HEK293T (cell line): ENCODE measurements around the gene GABRD.
"Not testable (repeated sequence)": the region's sequence is repeated elsewhere in the genome, so short reads cannot be mapped to it uniquely, and the experiment has no call there.

Experiments used
- CTCF ChIA-PET: fragments of 350-600 bp; formaldehyde crosslinking; extraction: SDS; loops from one replicate; lab custom pipeline; 2021; ENCODE audit warnings: antibody characterized with exemption, inconsistent platforms; lab: Yijun Ruan, JAX
- POLR2A ChIA-PET: fragments of 350-600 bp; formaldehyde crosslinking; extraction: SDS; loops from one replicate; lab custom pipeline; 2020; ENCODE audit warnings: antibody characterized with exemption, inconsistent platforms; lab: Yijun Ruan, JAX
- DNase-seq: peaks from one replicate; pipeline ENCODE4 v3.0.0; 2012; ENCODE audit warnings: mixed read lengths; ENCODE audit errors: extremely low spot score
- ARNT ChIP-seq: fragments of 450-650 bp; IDR thresholded peaks from 2 replicates; pipeline ENCODE4 v1.6.1; 2017; ENCODE audit warnings: mild to moderate bottlenecking
- BHLHE40 ChIP-seq: fragments of 450-650 bp; IDR thresholded peaks from 2 replicates; pipeline ENCODE4 v1.6.1; 2016; ENCODE audit warnings: mild to moderate bottlenecking, moderate library complexity, borderline replicate concordance
- CTBP1 ChIP-seq: fragments of 450-650 bp; IDR thresholded peaks from 2 replicates; pipeline ENCODE4 v1.6.1; 2016; ENCODE audit warnings: borderline replicate concordance
- ELF4 ChIP-seq: fragments of 450-650 bp; IDR thresholded peaks from 2 replicates; pipeline ENCODE4 v1.6.1; 2017; ENCODE audit warnings: antibody characterized with exemption
- FOXA1 ChIP-seq: fragments of 450-650 bp; IDR thresholded peaks from 2 replicates; pipeline ENCODE4 v1.6.1; 2016; ENCODE audit warnings: mild to moderate bottlenecking
- FOXK2 ChIP-seq: fragments of 450-650 bp; IDR thresholded peaks from 2 replicates; pipeline ENCODE4 v1.6.1; 2016; ENCODE audit warnings: mild to moderate bottlenecking
- FOXM1 ChIP-seq: fragments of 450-650 bp; IDR thresholded peaks from 2 replicates; pipeline ENCODE4 v1.6.1; 2017; ENCODE audit warnings: mild to moderate bottlenecking, borderline replicate concordance
- HDGF ChIP-seq: fragments of 450-650 bp; IDR thresholded peaks from 2 replicates; pipeline ENCODE4 v1.6.1; 2017; ENCODE audit warnings: antibody characterized with exemption, borderline replicate concordance
- L3MBTL2 ChIP-seq: fragments of 450-650 bp; conservative IDR thresholded peaks from 2 replicates; pipeline ENCODE4 v1.6.1; 2016; ENCODE audit warnings: mild to moderate bottlenecking
- LEF1 ChIP-seq: fragments of 450-650 bp; IDR thresholded peaks from 2 replicates; pipeline ENCODE4 v1.6.1; 2017; ENCODE audit warnings: mild to moderate bottlenecking, borderline replicate concordance
- NFRKB ChIP-seq: fragments of 450-650 bp; IDR thresholded peaks from 2 replicates; pipeline ENCODE4 v1.6.1; 2016; ENCODE audit warnings: mild to moderate bottlenecking, moderate library complexity
- SP1 ChIP-seq: fragments of 450-650 bp; IDR thresholded peaks from 2 replicates; pipeline ENCODE4 v1.6.1; 2017
- SUZ12 ChIP-seq: fragments of 450-650 bp; IDR thresholded peaks from 2 replicates; pipeline ENCODE4 v1.6.1; 2016; ENCODE audit warnings: mild to moderate bottlenecking
- TARDBP ChIP-seq: fragments of 450-650 bp; IDR thresholded peaks from 2 replicates; pipeline ENCODE4 v1.6.1; 2016
- ZNF384 ChIP-seq: fragments of 450-650 bp; IDR thresholded peaks from 2 replicates; pipeline ENCODE4 v1.6.1; 2016
- TF ChIP-seq, protein P1 (sequence below): fragments of 450-650 bp; IDR thresholded peaks from 2 replicates; pipeline ENCODE4 v1.6.1; 2016

The GABRD gene

DNA sequence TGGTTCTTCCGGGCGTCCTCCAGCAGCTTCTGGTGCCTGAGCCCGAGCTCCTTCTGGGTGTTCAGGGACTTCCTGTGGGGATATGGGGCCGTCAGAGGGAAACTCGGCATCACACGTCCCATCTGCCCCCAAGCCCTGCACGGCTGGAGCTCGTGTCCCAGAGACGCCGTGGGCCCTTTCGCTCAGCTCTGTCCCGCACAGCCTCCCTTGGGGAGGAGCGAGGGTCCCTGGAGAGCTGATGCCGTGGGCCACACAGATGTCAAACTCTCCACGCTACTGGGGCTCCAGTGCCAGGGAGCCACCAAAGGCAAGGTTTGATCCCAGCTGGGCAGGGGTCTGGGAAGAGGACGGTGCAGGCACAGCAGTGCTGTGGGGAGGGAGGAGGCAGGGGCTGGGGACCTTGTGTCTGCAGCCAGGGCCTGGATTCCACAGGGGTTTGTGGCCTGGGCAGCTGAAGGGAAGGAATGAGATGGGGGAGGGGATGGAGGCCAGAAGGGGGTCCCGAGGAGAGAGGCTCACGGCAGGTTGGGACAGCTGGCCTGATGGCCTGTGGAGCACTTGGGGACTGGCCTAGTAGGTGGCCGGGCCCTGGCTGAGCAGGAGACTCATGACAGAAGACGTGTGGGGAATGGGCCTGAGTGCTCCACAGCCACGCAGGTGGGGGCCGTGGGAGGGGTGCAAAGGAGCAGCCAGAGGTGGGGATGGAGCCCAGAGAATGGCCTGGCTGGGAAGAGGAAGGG, 46.0 kb upstream of the GABRD start:
- no peak for TF ChIP-seq ARNT
- TF ChIP-seq SP1, result no peak
- no peak for TF ChIP-seq L3MBTL2
- TF ChIP-seq TARDBP, result no peak
- TF ChIP-seq ZNF384, result no peak
- TF ChIP-seq, protein P1, sequence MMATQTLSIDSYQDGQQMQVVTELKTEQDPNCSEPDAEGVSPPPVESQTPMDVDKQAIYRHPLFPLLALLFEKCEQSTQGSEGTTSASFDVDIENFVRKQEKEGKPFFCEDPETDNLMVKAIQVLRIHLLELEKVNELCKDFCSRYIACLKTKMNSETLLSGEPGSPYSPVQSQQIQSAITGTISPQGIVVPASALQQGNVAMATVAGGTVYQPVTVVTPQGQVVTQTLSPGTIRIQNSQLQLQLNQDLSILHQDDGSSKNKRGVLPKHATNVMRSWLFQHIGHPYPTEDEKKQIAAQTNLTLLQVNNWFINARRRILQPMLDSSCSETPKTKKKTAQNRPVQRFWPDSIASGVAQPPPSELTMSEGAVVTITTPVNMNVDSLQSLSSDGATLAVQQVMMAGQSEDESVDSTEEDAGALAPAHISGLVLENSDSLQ, result no peak
- no peak for TF ChIP-seq ELF4
- TF ChIP-seq HDGF, result no peak
- TF ChIP-seq FOXK2, result no peak
- no peak for TF ChIP-seq FOXM1
- TF ChIP-seq LEF1, result no peak
- TF ChIP-seq BHLHE40, result no peak
- no peak for TF ChIP-seq NFRKB
- no peak for TF ChIP-seq FOXA1
- no peak for TF ChIP-seq SUZ12
- TF ChIP-seq CTBP1, result no peak
- no peak for DNase-seq
- CTCF ChIA-PET, result interaction anchor here (1.1 kb wide), 1 partner anchor 12 kb away, joined by 3 read pairs; no protein-coding TSS in a partner anchor
- POLR2A ChIA-PET, result no interaction called here

DNA sequence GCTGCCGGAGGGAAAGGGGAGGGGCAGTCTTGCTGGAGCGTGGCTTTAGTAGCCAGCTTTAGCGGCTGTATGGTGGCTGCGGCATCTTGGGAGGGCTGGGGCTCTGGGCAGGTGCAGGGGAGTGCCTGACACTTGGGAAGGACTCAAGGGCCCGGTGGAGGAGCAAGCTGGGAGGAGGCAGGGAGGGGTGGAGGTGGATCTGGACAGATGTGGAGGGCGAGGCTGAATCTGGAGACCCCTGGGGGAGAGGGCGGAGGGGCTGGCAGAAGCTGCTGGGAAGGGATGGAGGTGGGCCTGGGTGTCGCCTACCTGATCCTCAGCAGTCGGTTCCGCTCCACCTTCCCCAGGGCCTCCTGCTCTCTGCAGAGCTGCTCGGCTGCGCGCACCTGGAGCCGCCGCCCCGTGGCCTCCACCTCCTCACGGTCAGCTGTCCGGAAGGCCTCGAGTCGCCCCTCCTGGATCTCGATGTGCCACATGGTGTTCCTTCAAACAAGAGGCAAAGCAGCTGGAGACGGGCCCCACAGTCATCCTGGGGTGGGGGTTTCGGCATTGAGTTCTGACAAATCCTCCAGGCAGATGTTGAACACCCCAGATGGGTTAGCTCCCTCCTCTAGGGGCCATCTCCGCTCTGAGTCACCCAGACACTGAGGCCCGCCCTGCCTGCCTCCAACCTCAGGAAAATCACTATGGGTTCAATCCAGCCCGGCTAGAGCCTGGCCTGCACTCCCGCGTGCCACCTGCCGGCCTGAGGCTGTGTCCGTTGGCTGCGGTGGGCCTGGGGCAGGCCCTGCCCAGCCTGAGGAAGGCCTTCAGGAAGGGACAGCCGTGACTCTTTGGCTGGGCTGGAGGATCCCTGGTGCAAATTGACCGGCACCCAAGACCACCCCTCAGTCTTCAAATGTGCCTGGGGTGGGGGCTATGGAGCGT, 45.2 kb upstream of the GABRD start:
- POLR2A ChIA-PET, result no interaction called here
- TF ChIP-seq, protein P1, result no peak
- TF ChIP-seq FOXM1 (no peak), SP1 (no peak)
- CTCF ChIA-PET, result no interaction called here
- no peak for DNase-seq

DNA sequence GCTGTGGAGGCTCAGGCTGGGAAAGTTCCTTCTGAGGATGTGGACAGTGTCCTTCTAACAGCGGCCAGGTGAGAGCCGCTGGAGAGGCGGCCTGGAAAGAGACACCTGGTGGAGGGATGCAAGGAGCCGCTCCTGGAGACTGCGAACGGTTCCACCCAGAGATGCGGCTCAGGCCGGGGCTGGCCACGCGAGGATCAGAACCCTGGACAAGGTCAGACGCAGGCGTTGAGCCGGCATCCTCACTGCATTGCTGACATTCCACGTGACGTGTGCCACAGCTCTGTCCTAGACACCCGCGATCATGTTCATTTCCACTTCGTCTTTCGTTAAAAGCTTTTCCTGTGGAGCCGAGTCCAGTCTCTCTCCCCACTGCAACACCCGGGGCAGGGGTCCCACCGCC, 44.3 kb upstream of the GABRD start:
- no peak for TF ChIP-seq FOXA1
- TF ChIP-seq ELF4, result no peak
- TF ChIP-seq, protein P1, result no peak
- TF ChIP-seq BHLHE40, result no peak
- no peak for TF ChIP-seq L3MBTL2
- TF ChIP-seq FOXK2, result no peak
- no peak for TF ChIP-seq ZNF384
- no peak for TF ChIP-seq SUZ12
- no peak for TF ChIP-seq CTBP1
- no peak for TF ChIP-seq SP1
- no peak for TF ChIP-seq TARDBP
- no peak for TF ChIP-seq ARNT
- no peak for TF ChIP-seq NFRKB
- CTCF ChIA-PET, result no interaction called here
- POLR2A ChIA-PET, result no interaction called here
- no peak for DNase-seq

DNA sequence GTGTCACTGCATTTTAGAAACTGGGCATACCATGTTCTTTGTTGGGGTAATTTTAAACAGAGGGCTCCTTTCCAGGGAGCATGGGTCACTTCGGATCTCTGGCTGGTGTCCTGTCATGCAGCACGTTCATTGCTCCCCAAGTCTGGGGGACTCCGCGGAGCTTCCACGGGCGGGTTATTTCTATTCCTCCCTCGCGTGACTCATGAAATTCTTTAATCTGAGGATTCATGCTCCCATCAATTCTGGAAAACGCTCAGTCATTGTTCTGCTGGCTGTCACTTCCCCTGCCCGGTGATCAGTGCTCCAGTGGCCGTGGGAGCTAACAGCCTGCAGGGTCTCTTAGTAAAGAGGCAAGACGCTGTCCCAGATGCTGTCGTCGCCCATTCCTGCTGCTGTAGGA, 43.6 kb upstream of the GABRD start:
- no peak for DNase-seq
- CTCF ChIA-PET, result no interaction called here
- TF ChIP-seq FOXA1, result no peak
- no peak for TF ChIP-seq FOXM1
- TF ChIP-seq CTBP1, result no peak
- POLR2A ChIA-PET, result no interaction called here

DNA sequence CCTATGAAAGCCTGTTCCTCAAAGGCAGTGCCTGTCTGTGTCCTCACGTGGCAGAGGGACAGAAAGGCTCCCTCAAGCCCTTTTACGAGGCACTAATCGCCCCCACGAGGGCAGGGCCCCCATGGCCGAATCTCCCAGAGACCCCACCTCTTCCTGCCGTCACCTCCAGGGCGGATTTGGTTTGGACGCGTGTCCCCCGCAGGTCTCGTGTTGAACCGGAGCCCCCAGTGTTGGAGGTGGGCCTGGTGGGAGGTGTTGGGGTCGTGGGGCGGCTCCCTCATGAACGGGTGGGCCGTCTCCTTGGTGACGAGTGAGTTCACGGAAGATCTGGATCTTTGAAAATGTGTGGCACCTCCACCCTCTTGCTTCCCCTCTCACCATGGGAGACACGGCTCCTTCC, 43.1 kb upstream of the GABRD start:
- no peak for DNase-seq
- CTCF ChIA-PET, result no interaction called here
- TF ChIP-seq L3MBTL2 (no peak), FOXA1 (no peak), TARDBP (no peak), BHLHE40 (no peak), LEF1 (no peak), CTBP1 (no peak), ELF4 (no peak), SP1 (no peak), NFRKB (no peak), HDGF (no peak), SUZ12 (no peak)
- TF ChIP-seq, protein P1, result no peak
- POLR2A ChIA-PET, result no interaction called here

DNA sequence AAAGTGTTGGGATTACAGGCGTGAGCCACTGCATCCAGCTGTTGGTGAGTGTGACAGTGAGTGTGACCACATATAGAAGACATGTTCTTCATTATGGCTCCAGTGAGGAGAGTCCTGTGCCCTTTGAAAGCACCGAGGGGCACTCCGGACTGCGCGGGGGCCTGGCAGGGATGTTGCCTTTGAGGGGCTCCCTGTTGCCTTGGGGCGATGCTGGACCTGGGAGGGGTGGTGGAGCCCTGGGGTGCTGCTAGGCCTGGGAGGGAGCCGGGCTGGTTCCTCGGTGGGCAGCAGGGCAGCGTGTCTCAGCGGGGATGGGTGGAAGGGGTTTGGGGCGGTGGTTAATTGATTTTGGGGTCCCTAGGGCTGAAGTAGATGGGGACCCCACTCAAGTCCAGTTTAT, 41.0 kb upstream of the GABRD start:
- TF ChIP-seq ELF4 (no peak), LEF1 (no peak), ARNT (no peak), HDGF (no peak), SP1 (no peak), TARDBP (no peak), FOXA1 (no peak), ZNF384 (no peak), NFRKB (no peak), FOXK2 (no peak), SUZ12 (no peak), BHLHE40 (no peak), CTBP1 (no peak), FOXM1 (no peak), L3MBTL2 (no peak)
- TF ChIP-seq, protein P1, result no peak
- ChIA-PET POLR2A (interaction anchor here (1.7 kb wide), 1 partner anchor 67 kb away, joined by 4 read pairs; no protein-coding TSS in a partner anchor), CTCF (interaction anchor here (0.7 kb wide), 1 partner anchor 174 kb away, joined by 3 read pairs; no protein-coding TSS in a partner anchor)

DNA sequence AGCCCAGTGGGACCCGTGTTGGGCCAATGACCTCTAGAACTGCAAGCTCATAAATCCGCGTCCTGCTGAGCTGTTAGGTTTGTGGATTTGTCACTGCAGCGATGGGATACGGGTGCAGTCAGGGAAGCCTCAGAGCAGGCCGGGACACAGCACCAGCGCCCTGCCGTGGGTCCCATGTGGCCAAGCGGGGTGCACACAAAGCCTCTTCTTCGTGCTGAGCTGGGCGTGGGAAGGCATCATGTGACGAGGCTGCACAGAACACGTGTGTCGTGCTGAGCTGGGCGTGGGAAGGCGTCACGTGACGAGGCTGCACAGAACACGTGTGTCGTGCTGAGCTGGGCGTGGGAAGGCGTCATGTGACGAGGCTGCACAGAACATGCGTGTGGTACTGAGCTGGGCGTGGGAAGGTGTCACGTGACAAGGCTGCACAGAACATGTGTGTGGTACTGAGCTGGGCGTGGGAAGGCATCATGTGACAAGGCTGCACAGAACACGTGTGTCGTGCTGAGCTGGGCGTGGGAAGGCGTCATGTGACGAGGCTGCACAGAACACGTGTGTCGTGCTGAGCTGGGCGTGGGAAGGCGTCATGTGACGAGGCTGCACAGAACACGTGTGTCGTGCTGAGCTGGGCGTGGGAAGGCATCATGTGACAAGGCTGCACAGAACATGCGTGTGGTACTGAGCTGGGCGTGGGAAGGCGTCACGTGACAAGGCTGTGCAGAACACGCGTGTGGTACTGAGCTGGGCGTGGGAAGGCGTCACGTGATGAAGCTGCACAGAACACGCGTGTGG, 40.3 kb upstream of the GABRD start:
- DNase-seq, CTCF ChIA-PET: not testable (repeated sequence)
- POLR2A ChIA-PET, result interaction anchor here (1.7 kb wide), 1 partner anchor 66 kb away, joined by 4 read pairs; no protein-coding TSS in a partner anchor

More for the DNA sequence above, 41.0 kb upstream of the GABRD start:
- DNase-seq, result no peak
